ENCODE data around the gene TMEM11. TPM values are rescaled to one million over a fixed set of nuclear protein-coding genes. Genes with fewer than 3 reads are reported as not detected.

TMEM11 gene
- total and polyA plus RNA-seq, 2 donors (not counting 1 experiment from before 2014, with no cell fraction given) = 21.4 to 25.3 TPM

GRCh38 chr17:21263376-21263775 is 49.4 kb upstream of the TMEM11 start:
- Mint-ChIP-seq H3K27me3 (peaks cover 6% of the 10 kb centered on the region), H3K4me3 (no peak overlapping the region), H3K4me1 (peaks cover 10% of the 10 kb centered on the region), H3K27ac (no peak overlapping the region), H3K9me3 (ENCODE audit: insufficient read depth) (no peaks in the 10 kb centered on the region)
- H3K9ac ChIP-seq (ENCODE audit: low read length) = no peak overlapping the region
- H3K27ac ChIP-seq (ENCODE audit: low read length in 2 of 2) = no peak overlapping the region
- H4K20me1 ChIP-seq (ENCODE audit: control insufficient read depth, insufficient read depth, low read length, poor library complexity, severe bottlenecking) = no peaks in the 10 kb centered on the region
- ChIA-PET POLR2A (no interaction called here), CTCF (interaction anchor here (0.9 to 1.8 kb wide), 2 partner anchors 16 to 250 kb away, joined by 3 to 4 read pairs; no protein-coding TSS in a partner anchor)
- peaks cover 8 to 13% of the 10 kb centered on the region in 2 donors for H3K4me1 ChIP-seq (ENCODE audit: control insufficient read depth in 2 of 2, insufficient read depth in 2 of 2, low read length in 2 of 2)
- H3K4me3 ChIP-seq (ENCODE audit: control extremely low read depth in 1 of 5, extremely low read depth in 1 of 5, insufficient read depth in 1 of 5, low read depth in 2 of 5, low read length in 4 of 5) = no peak overlapping the region
- 94% methylated on average over 6 of the region's 6 CpGs for WGBS (ENCODE audit: insufficient coverage)
- H2AFZ ChIP-seq (ENCODE audit: insufficient read depth, low read depth, low read length, poor library complexity, severe bottlenecking) = no peak overlapping the region
- TF ChIP-seq CTCF (IDR thresholded peaks at IDR 0.05) (no peak), EZH2 (IDR thresholded peaks at IDR 0.05; ENCODE audit: borderline replicate concordance, insufficient read depth, low read depth, low read length, poor library complexity, severe bottlenecking) (no peak)
- no peaks in the 10 kb centered on the region for H3K27me3 ChIP-seq (replicated peaks in 1 of 4; ENCODE audit: control extremely low read depth in 1 of 4, control insufficient read depth in 3 of 4, insufficient read depth in 4 of 4, low read length in 3 of 4)
- DNase-seq = no peak
- ATAC-seq (ENCODE audit: low read depth) = no peak
- no peaks in the 10 kb centered on the region for H3K9me3 ChIP-seq (ENCODE audit: control extremely low read depth in 1 of 3, control insufficient read depth in 2 of 3, insufficient read depth in 1 of 3, low read length in 2 of 3)
- H3K4me2 ChIP-seq (replicated peaks; ENCODE audit: low read depth, low read length, poor library complexity, severe bottlenecking) = no peak overlapping the region
- intact Hi-C loops (cut with micrococcal nuclease) = no loop called here
- H3K79me2 ChIP-seq (ENCODE audit: control insufficient read depth, insufficient read depth, low read length) = no peaks in the 10 kb centered on the region
- no peaks in the 10 kb centered on the region for H3K36me3 ChIP-seq (replicated peaks in 1 of 2; ENCODE audit: control extremely low read depth in 1 of 2, control insufficient read depth in 1 of 2, extremely low read depth in 1 of 2, insufficient read depth in 2 of 2, low read length in 1 of 2)

- Histone ChIP-seq H2AFZ (ENCODE audit: insufficient read depth, low read depth, low read length, poor library complexity, severe bottlenecking) (no peak overlapping the region), H3K4me1 (ENCODE audit: control insufficient read depth in 2 of 2, insufficient read depth in 2 of 2, low read length in 2 of 2) (peaks cover 0 to 4% of the 10 kb centered on the region in 2 donors), H3K27ac (ENCODE audit: low read length in 2 of 2) (no peak overlapping the region), H3K4me3 (ENCODE audit: control extremely low read depth in 1 of 5, extremely low read depth in 1 of 5, insufficient read depth in 1 of 5, low read depth in 2 of 5, low read length in 4 of 5) (no peak overlapping the region), H3K36me3 (replicated peaks in 1 of 2; ENCODE audit: control extremely low read depth in 1 of 2, control insufficient read depth in 1 of 2, extremely low read depth in 1 of 2, insufficient read depth in 2 of 2, low read length in 1 of 2) (no peaks in the 10 kb centered on the region), H4K20me1 (ENCODE audit: control insufficient read depth, insufficient read depth, low read length, poor library complexity, severe bottlenecking) (no peaks in the 10 kb centered on the region), H3K27me3 (replicated peaks in 1 of 4; ENCODE audit: control extremely low read depth in 1 of 4, control insufficient read depth in 3 of 4, insufficient read depth in 4 of 4, low read length in 3 of 4) (no peaks in the 10 kb centered on the region), H3K9me3 (ENCODE audit: control extremely low read depth in 1 of 3, control insufficient read depth in 2 of 3, insufficient read depth in 1 of 3, low read length in 2 of 3) (no peaks in the 10 kb centered on the region), H3K4me2 (replicated peaks; ENCODE audit: low read depth, low read length, poor library complexity, severe bottlenecking) (no peak overlapping the region), H3K79me2 (ENCODE audit: control insufficient read depth, insufficient read depth, low read length) (no peaks in the 10 kb centered on the region), H3K9ac (ENCODE audit: low read length) (no peak overlapping the region)
- TF ChIP-seq CTCF (IDR thresholded peaks at IDR 0.05) (no peak), EZH2 (IDR thresholded peaks at IDR 0.05; ENCODE audit: borderline replicate concordance, insufficient read depth, low read depth, low read length, poor library complexity, severe bottlenecking) (no peak)
- no peak overlapping the region for H3K4me3 Mint-ChIP-seq
- no peak for ATAC-seq (ENCODE audit: low read depth)
- intact Hi-C loops (cut with micrococcal nuclease) = no loop called here
- peaks cover 3% of the 10 kb centered on the region for H3K4me1 Mint-ChIP-seq
- 87% methylated on average over 10 of the region's 12 CpGs for WGBS (ENCODE audit: insufficient coverage)
- CTCF ChIA-PET = no interaction called here
- no peak for DNase-seq
- H3K27me3 Mint-ChIP-seq = peaks cover 11% of the 10 kb centered on the region
- no peaks in the 10 kb centered on the region for H3K9me3 Mint-ChIP-seq (ENCODE audit: insufficient read depth)
- POLR2A ChIA-PET = no interaction called here
- H3K27ac Mint-ChIP-seq = no peak overlapping the region
These were observed 48.5 kb upstream of the TMEM11 start for GRCh38 chr17:21262259-21262993.
